K562 (cell line): ENCODE results near the gene RASGRP2. TPM values are rescaled to one million over a fixed set of nuclear protein-coding genes. Genes with fewer than 3 reads are reported as not detected.
A peak's percentile ranks its signal among the peaks of the same experiment; 100 is the strongest.

Source experiments
- ATAC-seq: fragments of 200-7000 bp; cut with Tn5 transposase; 3 replicates; pipeline ENCODE4 v1.9.1; 2020; ENCODE audit warnings: moderate library complexity
- BruUV-seq: library from RNA; stranded (reverse); fragments of 400-500 nt; replicated peaks from 2 replicates; lab custom pipeline; 2021; lab: Mats Ljungman, UMichigan
- CTCF ChIA-PET: fragments of 300-600 bp; formaldehyde crosslinking; extraction: SDS; loops from one replicate; lab custom pipeline; 2021; ENCODE audit warnings: low intra/inter-chr PET ratio; lab: Yijun Ruan, JAX
- POLR2A ChIA-PET: fragments of 300-600, 350-650 bp; sonication (Branson Sonifier 250); formaldehyde crosslinking; extraction: SDS; loops from one replicate; lab custom pipeline; 2021; ENCODE audit warnings: antibody characterized with exemption, inconsistent platforms; lab: Yijun Ruan, JAX
- DNase-seq, 4 experiments: peaks; one replicate each; pipeline versions ENCODE4 v3.0.0 to v3.0.0-alpha.2; 2011 to 2018; ENCODE audit warnings: low spot score in 3 of 4, mixed read lengths in 3 of 4; ENCODE audit errors: extremely low read depth in 1 of 4
- FAIRE-seq: peaks from 2 replicates; lab custom pipeline; 2011; peaks lifted over from hg19 to GRCh38; lab: Jason Lieb, UNC
- H2AFZ ChIP-seq: 2 replicates; pipeline ENCODE4 v1.6.0; 2011; ENCODE audit warnings: low read depth, low read length, control low read depth, inconsistent platforms
- H3K27ac ChIP-seq: fragments of 200-600 bp; 3 replicates; pipeline ENCODE4 v1.8.0; 2011; ENCODE audit warnings: low read depth, mild to moderate bottlenecking, control low read depth, inconsistent platforms, low read length, moderate library complexity, mixed read lengths; ENCODE audit errors: extremely low read depth
- H3K27me3 ChIP-seq, 2 experiments: fragments of 300-600 bp in 1 of 2; 2 replicates in 1 of 2; 3 replicates in 1 of 2; pipeline versions ENCODE4 v1.6.0 to v1.8.0; 2011; ENCODE audit warnings: inconsistent platforms in 2 of 2, low read length in 2 of 2, mild to moderate bottlenecking in 1 of 2, mixed read lengths in 1 of 2, moderate library complexity in 1 of 2; ENCODE audit not compliant: control insufficient read depth in 2 of 2, insufficient read depth in 2 of 2
- H3K36me3 ChIP-seq: fragments of 300-600 bp; 3 replicates; pipeline ENCODE4 v1.8.0; 2011; ENCODE audit warnings: mild to moderate bottlenecking, low read length, inconsistent platforms; ENCODE audit not compliant: control insufficient read depth, insufficient read depth
- H3K4me1 ChIP-seq, 2 experiments: fragments of 200-600 bp in 1 of 2; replicated peaks in 1 of 2; 2 replicates in 1 of 2; 3 replicates in 1 of 2; pipeline versions ENCODE4 v1.5.1 to v1.8.0; 2011; ENCODE audit warnings: inconsistent platforms in 2 of 2, low read length in 2 of 2, mild to moderate bottlenecking in 1 of 2, mixed read lengths in 1 of 2, moderate library complexity in 1 of 2; ENCODE audit not compliant: control insufficient read depth in 2 of 2, insufficient read depth in 2 of 2
- H3K4me2 ChIP-seq: 2 replicates; pipeline ENCODE4 v1.6.1; 2011; ENCODE audit warnings: low read length, control low read depth, inconsistent platforms, mixed read lengths; ENCODE audit not compliant: insufficient read depth
- H3K4me3 ChIP-seq: fragments of 200-600 bp; sonication (generic), shearing (Covaris generic); 2 replicates; pipeline ENCODE4 v1.5.1; 2016; ENCODE audit warnings: control low read depth, inconsistent platforms
- H3K79me2 ChIP-seq: fragments of 200-600 bp; 3 replicates; pipeline ENCODE4 v1.8.0; 2011; ENCODE audit warnings: low read length, inconsistent platforms; ENCODE audit not compliant: control insufficient read depth, insufficient read depth
- H3K9ac ChIP-seq, 2 experiments: 2 replicates each; pipeline versions ENCODE4 v1.6.0 to v1.6.1; 2011; ENCODE audit warnings: low read depth in 2 of 2, low read length in 2 of 2, control low read depth in 1 of 2, inconsistent platforms in 1 of 2, mild to moderate bottlenecking in 1 of 2, mixed read lengths in 1 of 2; ENCODE audit not compliant: insufficient read depth in 1 of 2
- H3K9me1 ChIP-seq: one replicate; pipeline ENCODE4 v1.6.0; 2011; ENCODE audit warnings: inconsistent platforms, mild to moderate bottlenecking, low read length, moderate library complexity; ENCODE audit not compliant: control insufficient read depth, insufficient read depth
- H3K9me3 ChIP-seq: replicated peaks from 2 replicates; pipeline ENCODE4 v1.5.1; 2011; ENCODE audit warnings: low read depth, low read length, inconsistent platforms; ENCODE audit not compliant: control insufficient read depth, insufficient read depth
- H4K20me1 ChIP-seq: replicated peaks from 2 replicates; pipeline ENCODE4 v1.6.1; 2011; ENCODE audit warnings: low read length, inconsistent platforms, mixed read lengths; ENCODE audit not compliant: control insufficient read depth, insufficient read depth
- BCOR ChIP-seq: fragments of 450-650 bp; IDR thresholded peaks from 2 replicates; pipeline ENCODE4 v1.6.1; 2016
- KDM1A ChIP-seq, 2 experiments: fragments of 450-650 bp; IDR thresholded peaks; 2 replicates each; pipeline ENCODE4 v1.6.1; 2016; ENCODE audit warnings: mild to moderate bottlenecking in 2 of 2
- PYGO2 ChIP-seq: fragments of 450-650 bp; IDR thresholded peaks from 2 replicates; pipeline ENCODE4 v1.6.1; 2016; ENCODE audit warnings: mild to moderate bottlenecking, missing genetic modification characterization, moderate library complexity, missing compliant biosample characterization
- RCOR1 ChIP-seq, 2 experiments: IDR thresholded peaks; 2 replicates each; pipeline ENCODE4 v1.6.1; 2012; ENCODE audit warnings: low read depth in 2 of 2, low read length in 2 of 2, borderline replicate concordance in 1 of 2, improper control_type of control experiment in 1 of 2
- TOE1 ChIP-seq, 2 experiments: fragments of 450-650 bp in 1 of 2; sonication (generic) in 1 of 2; formaldehyde crosslinking in 1 of 2; IDR thresholded peaks; 2 replicates each; pipeline versions ENCODE4 v1.7.1 to v1.8.0; 2016 to 2022; ENCODE audit warnings: borderline replicate concordance in 2 of 2, mild to moderate bottlenecking in 2 of 2, antibody characterized with exemption in 1 of 2, inconsistent platforms in 1 of 2, low read depth in 1 of 2, missing genetic modification reagents in 1 of 2, moderate library complexity in 1 of 2
- WGBS: fragments of 100-300 bp; shearing (Covaris generic); methylation state at CpG from one replicate; pipeline ENCODE4 v1.1.6; 2016; ENCODE audit warnings: low coverage, mixed read lengths; ENCODE audit not compliant: insufficient coverage; ENCODE audit errors: missing lambda C conversion rate; 5-methylcytosine and 5-hydroxymethylcytosine counted together
- in situ Hi-C: fragments of 300-500 bp; cut with MboI; formaldehyde crosslinking; loops from 4 replicates; pipeline ENCODE4 v1.15.0; 2018; ENCODE audit warnings: inconsistent platforms, mixed read lengths
- intact Hi-C: fragments of 100-400 bp; cut with micrococcal nuclease; formaldehyde crosslinking; loops from 2 replicates; pipeline ENCODE4 v1.14.2; 2022
- polyA plus RNA-seq, 8 experiments: library from polyadenylated mRNA; depleted of rRNA in 4 of 8; stranded (reverse) in 5 of 8; unstranded in 3 of 8; fragments of >200 nt; fragmentation: Nextera tagmentation in 2 of 8; fragmentation: Illumina TruSeq in 1 of 8; extraction: Ambion mirVana in 2 of 8; extraction: Trizol in 1 of 8; gene quantifications; 2 replicates each; pipeline versions ENCODE4 v1.2.1 to v1.2.3, GENCODE V29; 2011 to 2014; ENCODE audit warnings: inconsistent platforms in 1 of 8, missing spikeins in 1 of 8
- total RNA-seq, 7 experiments: library from RNA; depleted of rRNA in 6 of 7; stranded (reverse); fragments of >200 nt in 6 of 7; fragmentation: Illumina TruSeq in 2 of 7; extraction: Trizol in 2 of 7; gene quantifications; 2 replicates each; pipeline versions ENCODE4 v1.2.1 to v1.2.3, GENCODE V29; 2011 to 2021; ENCODE audit warnings: low replicate concordance in 1 of 7

The RASGRP2 gene
- total and polyA plus RNA-seq, 9 of the 15 experiments (the other 6 are each of a cell fraction or from before 2014, with no cell fraction given): 0.87 to 22.7 (median 5.5) TPM

DNA sequence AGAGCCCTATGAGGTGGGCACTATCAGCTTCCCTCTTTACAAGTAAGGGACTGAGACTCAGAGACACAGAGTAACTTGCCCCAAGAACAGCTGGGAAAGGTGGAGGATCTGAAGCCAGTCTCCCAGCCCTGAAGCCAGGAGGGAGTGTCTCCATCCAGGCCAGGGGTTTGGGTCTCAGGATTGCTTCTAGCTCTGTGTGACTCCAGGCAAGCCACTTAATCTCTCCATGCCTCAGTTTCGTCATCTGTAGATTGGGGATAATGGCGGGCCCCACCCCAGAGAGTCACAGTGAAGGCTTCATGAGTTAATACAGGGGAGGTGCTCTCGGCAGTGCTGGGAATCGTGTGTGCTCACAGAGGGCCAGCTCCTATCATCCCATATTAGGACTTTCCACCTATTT, 48.5 kb upstream of the RASGRP2 start:
- intact Hi-C loops: no loop called here
- Histone ChIP-seq H3K4me3 (no peak overlapping the region), H4K20me1 (no peaks in the 10 kb centered on the region), H3K36me3 (no peaks in the 10 kb centered on the region), H3K9me1 (no peaks in the 10 kb centered on the region), H3K79me2 (no peaks in the 10 kb centered on the region)
- WGBS: 57% methylated on average over 4 of the region's 4 CpGs
- no peak for FAIRE-seq
- TF ChIP-seq BCOR (0 out of 2 replicates have a peak, but pooled peaks have one; percentile 28), RCOR1 (IDR thresholded peaks at IDR 0.05; ENCODE audit: borderline replicate concordance in 1 of 2, low read depth in 2 of 2, low read length in 2 of 2) (0 out of 4 replicates have a peak, but pooled peaks of 1 of the 2 experiments have one; percentile 20), PYGO2 (tag) (no peak), KDM1A (IDR thresholded peaks at IDR 0.05) (peak in 1 of 2 experiments; percentile 29; a peak in 1 of 4 replicates), TOE1 (IDR thresholded peaks at IDR 0.05; ENCODE audit: borderline replicate concordance) (no peak), TOE1 (CRISPR knock-in tag; IDR thresholded peaks at IDR 0.05; ENCODE audit: borderline replicate concordance, low read depth) (no peak)
- TF ChIP-seq, all 486 proteins: peak for 3
- H3K9ac ChIP-seq: no peak overlapping the region
- H3K4me2 ChIP-seq: no peak overlapping the region
- H3K9me3 ChIP-seq: no peaks in the 10 kb centered on the region
- ATAC-seq: no peak
- CTCF ChIA-PET: interaction anchor here (1.3 kb wide), 1 partner anchor 132 kb away, joined by 4 read pairs; the partner anchor contains the start of gene PPP2R5B
- in situ Hi-C loops: no loop called here
- no peak for DNase-seq
- peaks cover 3 to 36% of the 10 kb centered on the region in 2 experiments; a peak in 4 of 5 replicates for H3K4me1 ChIP-seq
- no peaks in the 10 kb centered on the region for H3K27me3 ChIP-seq
- H2AFZ ChIP-seq: no peak overlapping the region
- BruUV-seq: no TSS peak
- H3K27ac ChIP-seq: no peak overlapping the region
- POLR2A ChIA-PET: interaction anchor here (0.6 kb wide), 1 partner anchor 203 kb away, joined by 3 read pairs; no protein-coding TSS in a partner anchor
